ENCODE results near the gene ARPC1B.
"Not testable (repeated sequence)": the region's sequence is repeated elsewhere in the genome, so short reads cannot be mapped to it uniquely, and the experiment has no call there.

Gene ARPC1B

DNA sequence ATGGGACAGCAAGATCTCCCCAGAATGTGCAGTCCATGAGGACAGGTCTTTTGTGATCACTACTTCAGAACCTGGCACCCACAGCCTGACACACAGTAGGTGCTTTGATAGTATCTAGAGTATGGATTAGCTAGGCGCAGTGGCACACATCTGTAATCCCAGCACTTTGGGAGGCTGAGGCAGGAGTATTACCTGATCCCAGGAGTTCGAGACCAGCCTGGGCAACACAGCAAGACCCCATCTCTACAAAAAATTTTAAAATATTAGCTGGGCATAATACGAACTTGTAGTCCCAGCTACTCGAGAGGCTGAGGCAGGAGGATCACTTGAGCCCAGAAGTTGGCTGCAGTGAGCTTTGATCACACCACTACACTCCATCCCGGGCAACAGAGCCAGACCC lies 22.3 kb upstream of the ARPC1B start:
- Histone ChIP-seq H3K4me3 (ENCODE audit: severe bottlenecking) (no peak overlapping the region), H3K27ac (ENCODE audit: poor library complexity, severe bottlenecking) (no peak overlapping the region), H3K27me3 (ENCODE audit: insufficient read depth, poor library complexity, severe bottlenecking) (no peaks in the 10 kb centered on the region), H3K9me3 (ENCODE audit: severe bottlenecking) (no peaks in the 10 kb centered on the region), H3K36me3 (ENCODE audit: low read depth) (peaks cover 96% of the 10 kb centered on the region), H3K4me1 (ENCODE audit: insufficient read depth, poor library complexity, severe bottlenecking) (no peaks in the 10 kb centered on the region)
- TF ChIP-seq, protein P1, sequence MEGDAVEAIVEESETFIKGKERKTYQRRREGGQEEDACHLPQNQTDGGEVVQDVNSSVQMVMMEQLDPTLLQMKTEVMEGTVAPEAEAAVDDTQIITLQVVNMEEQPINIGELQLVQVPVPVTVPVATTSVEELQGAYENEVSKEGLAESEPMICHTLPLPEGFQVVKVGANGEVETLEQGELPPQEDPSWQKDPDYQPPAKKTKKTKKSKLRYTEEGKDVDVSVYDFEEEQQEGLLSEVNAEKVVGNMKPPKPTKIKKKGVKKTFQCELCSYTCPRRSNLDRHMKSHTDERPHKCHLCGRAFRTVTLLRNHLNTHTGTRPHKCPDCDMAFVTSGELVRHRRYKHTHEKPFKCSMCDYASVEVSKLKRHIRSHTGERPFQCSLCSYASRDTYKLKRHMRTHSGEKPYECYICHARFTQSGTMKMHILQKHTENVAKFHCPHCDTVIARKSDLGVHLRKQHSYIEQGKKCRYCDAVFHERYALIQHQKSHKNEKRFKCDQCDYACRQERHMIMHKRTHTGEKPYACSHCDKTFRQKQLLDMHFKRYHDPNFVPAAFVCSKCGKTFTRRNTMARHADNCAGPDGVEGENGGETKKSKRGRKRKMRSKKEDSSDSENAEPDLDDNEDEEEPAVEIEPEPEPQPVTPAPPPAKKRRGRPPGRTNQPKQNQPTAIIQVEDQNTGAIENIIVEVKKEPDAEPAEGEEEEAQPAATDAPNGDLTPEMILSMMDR (IDR thresholded peaks at IDR 0.05; ENCODE audit: poor library complexity, severe bottlenecking), result no peak
- no peak for DNase-seq (ENCODE audit: low spot score)
- no peak for ATAC-seq (ENCODE audit: low read depth)

DNA sequence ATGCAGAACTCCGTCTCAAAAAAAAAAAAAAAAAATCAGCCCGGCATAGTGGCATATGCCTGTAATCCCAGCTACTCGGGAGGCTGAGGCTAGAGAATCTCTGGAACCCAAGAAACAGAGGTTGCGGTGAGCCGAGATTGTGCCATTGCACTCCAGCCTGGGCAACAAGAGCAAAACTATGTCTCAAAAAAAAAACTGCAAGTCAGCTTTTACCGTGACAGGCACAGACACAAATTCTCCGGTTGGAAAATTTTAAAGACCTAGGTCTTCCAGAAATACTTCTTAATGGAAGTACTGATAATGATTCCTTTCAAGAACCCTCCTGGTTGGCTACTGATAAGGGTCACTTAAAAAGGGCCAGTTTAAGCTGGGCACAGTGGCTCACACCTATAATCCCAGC lies 19.4 kb upstream of the ARPC1B start:
- Histone ChIP-seq H3K36me3 (ENCODE audit: low read depth) (peaks cover 96% of the 10 kb centered on the region), H3K27me3 (ENCODE audit: insufficient read depth, poor library complexity, severe bottlenecking) (no peaks in the 10 kb centered on the region), H3K4me1 (ENCODE audit: insufficient read depth, poor library complexity, severe bottlenecking) (no peaks in the 10 kb centered on the region), H3K27ac (ENCODE audit: poor library complexity, severe bottlenecking) (no peak overlapping the region), H3K9me3 (ENCODE audit: severe bottlenecking) (no peaks in the 10 kb centered on the region), H3K4me3 (ENCODE audit: severe bottlenecking) (no peak overlapping the region)
- DNase-seq (ENCODE audit: low spot score) (no peak), ATAC-seq (ENCODE audit: low read depth) (no peak)
- TF ChIP-seq, protein P1 (IDR thresholded peaks at IDR 0.05; ENCODE audit: poor library complexity, severe bottlenecking), result no peak

DNA sequence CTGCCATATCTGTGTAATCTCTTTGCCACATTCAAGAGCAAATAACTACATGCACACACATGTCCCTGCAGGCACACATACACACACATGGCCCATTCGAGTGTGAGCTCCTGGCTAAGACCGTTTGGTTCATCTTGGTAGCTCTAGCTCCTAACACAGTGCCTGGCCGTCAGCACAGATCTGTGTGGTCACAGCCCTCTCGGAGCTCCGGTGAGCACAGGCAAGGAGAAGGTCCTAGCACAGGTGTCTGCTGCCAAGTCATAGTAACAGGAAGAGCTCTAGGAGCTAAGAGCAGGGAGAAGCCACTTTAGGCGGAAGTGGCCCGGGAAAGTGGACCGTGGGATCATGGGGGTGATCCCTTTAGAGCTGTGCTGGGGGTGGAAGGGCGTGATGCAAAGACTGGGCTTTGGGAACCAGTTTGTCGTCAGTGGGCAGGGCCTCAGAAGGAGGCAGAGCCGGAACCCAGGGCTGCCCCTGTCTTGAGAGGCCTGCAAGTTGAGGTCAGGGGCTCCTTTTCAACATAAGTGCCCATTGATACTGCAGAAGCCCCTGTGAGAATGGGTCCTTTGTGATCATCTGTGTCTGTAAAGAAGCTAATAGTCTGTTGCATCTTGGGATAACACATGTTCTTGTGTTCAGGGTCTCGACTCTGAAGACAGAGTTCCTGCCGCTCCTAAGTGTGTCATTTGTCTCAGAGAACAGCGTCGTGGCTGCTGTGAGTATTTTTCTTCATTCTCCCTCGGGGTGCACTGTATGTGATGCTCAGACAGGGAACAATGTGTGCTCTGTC lies 16.6 kb upstream of the ARPC1B start:
- peaks cover 93% of the 10 kb centered on the region for H3K36me3 ChIP-seq (ENCODE audit: low read depth)
- no peak overlapping the region for H3K27ac ChIP-seq (ENCODE audit: poor library complexity, severe bottlenecking)
- DNase-seq (ENCODE audit: low spot score) (no peak), ATAC-seq (ENCODE audit: low read depth) (no peak)
- no peaks in the 10 kb centered on the region for H3K27me3 ChIP-seq (ENCODE audit: insufficient read depth, poor library complexity, severe bottlenecking)
- H3K4me1 ChIP-seq (ENCODE audit: insufficient read depth, poor library complexity, severe bottlenecking), result no peaks in the 10 kb centered on the region
- no peak overlapping the region for H3K4me3 ChIP-seq (ENCODE audit: severe bottlenecking)
- no peaks in the 10 kb centered on the region for H3K9me3 ChIP-seq (ENCODE audit: severe bottlenecking)
- TF ChIP-seq, protein P1 (IDR thresholded peaks at IDR 0.05; ENCODE audit: poor library complexity, severe bottlenecking), result no peak

DNA sequence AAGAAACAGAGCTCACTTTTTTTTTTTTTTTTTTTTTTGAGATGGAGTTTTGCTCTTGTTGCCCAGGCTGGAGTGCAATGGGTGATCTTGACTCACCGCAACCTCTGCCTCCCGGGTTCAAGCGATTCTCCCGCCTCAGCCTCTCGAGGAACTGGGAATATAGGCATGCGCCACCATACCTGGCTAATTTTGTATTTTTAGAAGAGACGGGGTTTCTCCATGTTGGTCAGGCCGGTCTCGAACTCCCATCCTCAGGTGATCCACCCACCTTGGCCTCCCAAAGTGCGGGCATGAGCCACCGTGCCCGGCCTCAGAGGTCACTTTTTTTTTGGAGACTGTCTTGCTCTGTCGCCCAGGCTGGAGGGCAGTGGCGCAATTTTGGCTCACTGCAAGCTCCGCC lies 16.0 kb upstream of the ARPC1B start:
- H3K9me3 ChIP-seq (ENCODE audit: severe bottlenecking); H3K4me1 ChIP-seq (ENCODE audit: insufficient read depth, poor library complexity, severe bottlenecking); DNase-seq (ENCODE audit: low spot score); ATAC-seq (ENCODE audit: low read depth); H3K27ac ChIP-seq (ENCODE audit: poor library complexity, severe bottlenecking); H3K27me3 ChIP-seq (ENCODE audit: insufficient read depth, poor library complexity, severe bottlenecking); H3K4me3 ChIP-seq (ENCODE audit: severe bottlenecking): not testable (repeated sequence)
- peaks cover 93% of the 10 kb centered on the region for H3K36me3 ChIP-seq (ENCODE audit: low read depth)

DNA sequence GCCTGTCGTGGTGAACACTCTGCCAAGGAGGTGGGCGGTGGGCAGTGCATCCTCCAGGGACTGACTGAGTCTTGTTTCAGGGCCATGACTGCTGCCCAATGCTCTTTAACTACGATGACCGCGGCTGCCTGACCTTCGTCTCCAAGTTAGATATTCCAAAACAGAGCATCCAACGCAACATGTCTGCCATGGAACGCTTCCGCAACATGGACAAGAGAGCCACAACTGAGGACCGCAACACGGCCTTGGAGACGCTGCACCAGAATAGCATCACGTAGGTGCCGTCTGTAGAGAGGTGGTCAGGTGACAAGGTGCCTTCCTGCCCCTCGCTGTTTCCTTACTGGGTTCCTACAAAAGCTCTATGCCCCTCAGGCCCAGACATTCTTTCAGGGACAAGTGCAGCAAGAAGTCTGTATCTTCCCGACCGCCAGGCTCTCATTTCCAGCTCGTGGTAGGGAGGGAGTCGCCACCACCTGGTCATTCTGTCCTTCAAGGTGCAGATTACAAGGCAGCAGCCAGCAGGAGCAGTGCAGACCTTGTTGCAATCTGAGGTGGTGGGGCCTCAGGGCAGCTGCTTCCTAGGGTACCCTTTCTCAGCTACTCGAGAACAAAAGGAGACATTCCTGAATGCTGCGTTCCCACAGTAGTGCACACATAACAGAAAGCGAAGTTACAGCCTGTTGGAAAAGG lies 14.9 kb upstream of the ARPC1B start:
- ATAC-seq (ENCODE audit: low read depth) (no peak), DNase-seq (ENCODE audit: low spot score) (no peak)
- Histone ChIP-seq H3K4me1 (ENCODE audit: insufficient read depth, poor library complexity, severe bottlenecking) (no peaks in the 10 kb centered on the region), H3K9me3 (ENCODE audit: severe bottlenecking) (no peaks in the 10 kb centered on the region), H3K27me3 (ENCODE audit: insufficient read depth, poor library complexity, severe bottlenecking) (no peaks in the 10 kb centered on the region), H3K36me3 (ENCODE audit: low read depth) (peaks cover 93% of the 10 kb centered on the region), H3K27ac (ENCODE audit: poor library complexity, severe bottlenecking) (no peak overlapping the region), H3K4me3 (ENCODE audit: severe bottlenecking) (no peak overlapping the region)
- TF ChIP-seq, protein P1 (IDR thresholded peaks at IDR 0.05; ENCODE audit: poor library complexity, severe bottlenecking), result no peak

Data from RWPE2 (cell line).